ENCODE data around the gene EVA1C. TPM values are rescaled to one million over a fixed set of nuclear protein-coding genes. Genes with fewer than 3 reads are reported as not detected.

Gene EVA1C
- total and polyA plus RNA-seq, 2 experiments from 2014 or later: 4.6 to 6.9 TPM

DNA sequence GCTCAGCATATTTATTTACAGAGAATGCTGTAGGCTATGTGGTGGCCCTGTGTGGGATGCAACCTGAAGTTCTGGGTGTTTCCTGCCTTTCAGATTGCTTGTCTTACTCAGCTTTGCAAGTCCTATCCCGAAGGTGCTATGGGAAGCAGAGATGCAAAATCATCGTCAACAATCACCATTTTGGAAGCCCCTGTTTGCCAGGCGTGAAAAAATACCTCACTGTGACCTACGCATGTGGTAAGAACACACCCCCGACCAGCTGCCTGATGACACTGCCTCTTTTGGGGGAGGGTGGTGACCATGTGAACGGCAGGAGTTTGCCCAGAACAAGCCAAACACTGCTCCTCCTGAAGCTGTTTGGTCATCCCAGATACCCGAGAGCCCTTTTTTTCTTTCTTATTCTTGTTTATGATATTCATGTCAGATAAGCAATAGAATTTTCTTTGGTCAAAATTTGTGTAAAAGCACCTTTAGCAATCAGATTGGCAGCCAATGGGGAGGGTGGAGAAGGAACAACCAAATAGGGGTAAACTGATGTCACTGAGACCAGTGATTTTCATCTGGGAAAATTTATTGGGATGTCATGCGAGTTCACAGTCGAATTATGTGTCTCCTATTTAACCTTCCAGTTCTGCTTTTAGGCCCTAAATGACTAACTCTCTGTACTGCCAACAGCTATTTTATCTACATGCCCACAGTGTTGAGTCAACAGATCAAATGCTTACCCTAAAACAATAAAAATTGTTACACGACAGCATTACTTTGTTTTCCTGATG is 82.6 kb downstream of the EVA1C start:
- Histone ChIP-seq H2AFZ (no peak overlapping the region), H3K4me1 (ENCODE audit: insufficient read depth) (peaks cover 50% of the 10 kb centered on the region), H4K20me1 (replicated peaks; ENCODE audit: insufficient read depth) (no peaks in the 10 kb centered on the region), H3K79me2 (replicated peaks; ENCODE audit: insufficient read depth) (no peaks in the 10 kb centered on the region), H3K36me3 (ENCODE audit: insufficient read depth) (no peaks in the 10 kb centered on the region), H3F3A (replicated peaks; ENCODE audit: low read depth) (no peaks in the 10 kb centered on the region; the same call in 1 of the 2 replicates), H3K27me3 (ENCODE audit: insufficient read depth) (no peaks in the 10 kb centered on the region), H3K27ac (ENCODE audit: low read depth) (peak overlapping the region; percentile 28; the same call in 1 of the 2 replicates), H3K4me2 (peak overlapping the region; percentile 43), H3K9me2 (ENCODE audit: insufficient read depth) (peaks cover 13% of the 10 kb centered on the region; the same call in 1 of the 2 replicates), H3K4me3 (no peak overlapping the region)
- Mint-ChIP-seq H3K27me3 (ENCODE audit: insufficient read depth, low read depth, poor library complexity) (peaks cover 5% of the 10 kb centered on the region), H3K4me1 (peaks cover 38% of the 10 kb centered on the region), H3K4me3 (no peak overlapping the region), H3K9me3 (no peaks in the 10 kb centered on the region), H3K36me3 (ENCODE audit: low read depth) (no peaks in the 10 kb centered on the region; the same call in 1 of the 3 replicates), H3K27ac (no peak overlapping the region)
- ATAC-seq (no peak), DNase-seq (ENCODE audit: low spot score) (peak; percentile 32)
- TF ChIP-seq POLR2AphosphoS5 (IDR thresholded peaks at IDR 0.05; ENCODE audit: low read depth) (no peak), CREB1 (CRISPR knock-in tag; IDR thresholded peaks at IDR 0.05; ENCODE audit: low read depth) (peak; percentile 32)

DNA sequence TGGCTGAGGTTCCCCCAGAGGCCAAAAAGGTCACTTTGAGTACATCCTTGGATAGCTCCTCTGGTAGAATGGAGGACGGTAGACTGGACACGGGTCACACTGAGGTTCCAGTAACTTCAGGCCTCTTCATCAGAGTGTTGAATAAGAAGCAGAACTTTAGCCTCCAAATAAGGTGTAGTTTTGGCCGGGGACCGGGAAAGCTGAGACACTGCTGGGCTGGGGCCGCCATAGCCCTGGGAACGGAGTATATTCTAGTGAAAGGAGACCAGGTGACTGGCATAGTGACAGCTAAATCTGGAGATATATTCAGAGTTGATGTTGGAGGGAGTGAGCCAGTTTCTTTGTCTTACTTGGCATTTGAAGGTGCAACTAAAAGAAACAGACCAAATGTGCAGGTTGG is 84.1 kb downstream of the EVA1C start:
- H3F3A ChIP-seq (replicated peaks; ENCODE audit: low read depth): no peaks in the 10 kb centered on the region; the same call in 1 of the 2 replicates
- no peak overlapping the region for H3K27ac ChIP-seq (ENCODE audit: low read depth)
- no peaks in the 10 kb centered on the region for H3K27me3 ChIP-seq (ENCODE audit: insufficient read depth)
- peaks cover 34% of the 10 kb centered on the region for H3K4me1 Mint-ChIP-seq
- H3K79me2 ChIP-seq (replicated peaks; ENCODE audit: insufficient read depth): no peaks in the 10 kb centered on the region
- H3K4me3 Mint-ChIP-seq: no peak overlapping the region
- H3K9me2 ChIP-seq (ENCODE audit: insufficient read depth): peaks cover 11% of the 10 kb centered on the region; the same call in 1 of the 2 replicates
- TF ChIP-seq ZNF462 (CRISPR knock-in tag; IDR thresholded peaks at IDR 0.05) (no peak), EZH2phosphoT487 (IDR thresholded peaks at IDR 0.05; ENCODE audit: unreplicated experiment) (no peak), ZNF331 (CRISPR knock-in tag; IDR thresholded peaks at IDR 0.05; ENCODE audit: low read depth) (no peak)
- TF ChIP-seq, protein P1, sequence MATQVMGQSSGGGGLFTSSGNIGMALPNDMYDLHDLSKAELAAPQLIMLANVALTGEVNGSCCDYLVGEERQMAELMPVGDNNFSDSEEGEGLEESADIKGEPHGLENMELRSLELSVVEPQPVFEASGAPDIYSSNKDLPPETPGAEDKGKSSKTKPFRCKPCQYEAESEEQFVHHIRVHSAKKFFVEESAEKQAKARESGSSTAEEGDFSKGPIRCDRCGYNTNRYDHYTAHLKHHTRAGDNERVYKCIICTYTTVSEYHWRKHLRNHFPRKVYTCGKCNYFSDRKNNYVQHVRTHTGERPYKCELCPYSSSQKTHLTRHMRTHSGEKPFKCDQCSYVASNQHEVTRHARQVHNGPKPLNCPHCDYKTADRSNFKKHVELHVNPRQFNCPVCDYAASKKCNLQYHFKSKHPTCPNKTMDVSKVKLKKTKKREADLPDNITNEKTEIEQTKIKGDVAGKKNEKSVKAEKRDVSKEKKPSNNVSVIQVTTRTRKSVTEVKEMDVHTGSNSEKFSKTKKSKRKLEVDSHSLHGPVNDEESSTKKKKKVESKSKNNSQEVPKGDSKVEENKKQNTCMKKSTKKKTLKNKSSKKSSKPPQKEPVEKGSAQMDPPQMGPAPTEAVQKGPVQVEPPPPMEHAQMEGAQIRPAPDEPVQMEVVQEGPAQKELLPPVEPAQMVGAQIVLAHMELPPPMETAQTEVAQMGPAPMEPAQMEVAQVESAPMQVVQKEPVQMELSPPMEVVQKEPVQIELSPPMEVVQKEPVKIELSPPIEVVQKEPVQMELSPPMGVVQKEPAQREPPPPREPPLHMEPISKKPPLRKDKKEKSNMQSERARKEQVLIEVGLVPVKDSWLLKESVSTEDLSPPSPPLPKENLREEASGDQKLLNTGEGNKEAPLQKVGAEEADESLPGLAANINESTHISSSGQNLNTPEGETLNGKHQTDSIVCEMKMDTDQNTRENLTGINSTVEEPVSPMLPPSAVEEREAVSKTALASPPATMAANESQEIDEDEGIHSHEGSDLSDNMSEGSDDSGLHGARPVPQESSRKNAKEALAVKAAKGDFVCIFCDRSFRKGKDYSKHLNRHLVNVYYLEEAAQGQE (IDR thresholded peaks at IDR 0.05; ENCODE audit: unreplicated experiment): no peak
- ATAC-seq (no peak), DNase-seq (ENCODE audit: low spot score) (no peak)
- H3K4me1 ChIP-seq (ENCODE audit: insufficient read depth): peaks cover 50% of the 10 kb centered on the region
- H3K9me3 Mint-ChIP-seq: no peaks in the 10 kb centered on the region
- H3K4me2 ChIP-seq: no peak overlapping the region
- no peak overlapping the region for H3K27ac Mint-ChIP-seq
- no peak overlapping the region for H2AFZ ChIP-seq
- H3K36me3 ChIP-seq (ENCODE audit: insufficient read depth): no peaks in the 10 kb centered on the region
- no peaks in the 10 kb centered on the region for H4K20me1 ChIP-seq (replicated peaks; ENCODE audit: insufficient read depth)
- no peak overlapping the region for H3K4me3 ChIP-seq
- H3K27me3 Mint-ChIP-seq (ENCODE audit: insufficient read depth, low read depth, poor library complexity): peaks cover 5% of the 10 kb centered on the region
- no peaks in the 10 kb centered on the region; the same call in 1 of the 3 replicates for H3K36me3 Mint-ChIP-seq (ENCODE audit: low read depth)
